ENCODE measurements around the gene CDC23. TPM values are rescaled to one million over a fixed set of nuclear protein-coding genes. Genes with fewer than 3 reads are reported as not detected.

CDC23 gene
- total and polyA plus RNA-seq, 2 of the 8 experiments (the other 6 are each of a cell fraction or from before 2014, with no cell fraction given), result 32.6 to 45.7 TPM

DNA sequence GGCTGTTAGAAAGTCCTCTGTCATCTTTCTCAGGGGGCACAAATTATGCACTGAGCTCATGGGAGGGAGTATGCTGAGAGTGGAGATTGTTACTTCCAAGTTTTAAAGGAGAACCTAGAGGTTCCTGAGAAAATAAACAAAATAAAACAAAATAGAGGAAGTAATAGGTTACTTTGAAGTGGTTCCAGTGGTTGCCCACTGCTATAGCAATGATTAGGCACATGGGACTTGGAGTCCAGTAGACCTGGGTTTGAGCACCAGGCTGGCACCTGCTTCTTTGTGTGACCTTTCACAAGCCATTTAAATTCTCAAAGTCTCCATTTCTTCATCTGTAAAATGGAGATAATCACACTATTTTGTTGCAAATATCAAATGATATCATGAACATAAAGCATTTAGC is 13.8 kb upstream of the CDC23 start (continued):
- no peak for TF ChIP-seq CHD1 (IDR thresholded peaks at IDR 0.05; ENCODE audit: low read depth, low read length)
- no peak for TF ChIP-seq ASH2L (IDR thresholded peaks at IDR 0.05; ENCODE audit: low read length)
- no peak for TF ChIP-seq SP1 (IDR thresholded peaks at IDR 0.05; ENCODE audit: low read depth, low read length)
- TF ChIP-seq CHD2 (IDR thresholded peaks at IDR 0.05; ENCODE audit: low read length), result no peak
- TF ChIP-seq MAFK (IDR thresholded peaks at IDR 0.05; ENCODE audit: low read depth, low read length), result no peak
- no peak for TF ChIP-seq ZNF274 (IDR thresholded peaks at IDR 0.05; ENCODE audit: borderline replicate concordance, extremely low read depth, low read length)
- TF ChIP-seq RFX5 (IDR thresholded peaks at IDR 0.05; ENCODE audit: borderline replicate concordance, low read depth, low read length), result no peak
- no peak for TF ChIP-seq NANOG (IDR thresholded peaks at IDR 0.05; ENCODE audit: insufficient read depth, low read depth, low read length, poor library complexity, severe bottlenecking)
- TF ChIP-seq FOSL1 (IDR thresholded peaks at IDR 0.05; ENCODE audit: insufficient read depth, low read depth, low read length), result no peak
- no peak for TF ChIP-seq BRCA1 (IDR thresholded peaks at IDR 0.05; ENCODE audit: low read depth, low read length)
- TF ChIP-seq BCL11A (IDR thresholded peaks at IDR 0.05; ENCODE audit: low read depth in 2 of 2, low read length in 2 of 2), result no peak
